Measurements from ENCODE around the gene TNFSF15.

DNA sequence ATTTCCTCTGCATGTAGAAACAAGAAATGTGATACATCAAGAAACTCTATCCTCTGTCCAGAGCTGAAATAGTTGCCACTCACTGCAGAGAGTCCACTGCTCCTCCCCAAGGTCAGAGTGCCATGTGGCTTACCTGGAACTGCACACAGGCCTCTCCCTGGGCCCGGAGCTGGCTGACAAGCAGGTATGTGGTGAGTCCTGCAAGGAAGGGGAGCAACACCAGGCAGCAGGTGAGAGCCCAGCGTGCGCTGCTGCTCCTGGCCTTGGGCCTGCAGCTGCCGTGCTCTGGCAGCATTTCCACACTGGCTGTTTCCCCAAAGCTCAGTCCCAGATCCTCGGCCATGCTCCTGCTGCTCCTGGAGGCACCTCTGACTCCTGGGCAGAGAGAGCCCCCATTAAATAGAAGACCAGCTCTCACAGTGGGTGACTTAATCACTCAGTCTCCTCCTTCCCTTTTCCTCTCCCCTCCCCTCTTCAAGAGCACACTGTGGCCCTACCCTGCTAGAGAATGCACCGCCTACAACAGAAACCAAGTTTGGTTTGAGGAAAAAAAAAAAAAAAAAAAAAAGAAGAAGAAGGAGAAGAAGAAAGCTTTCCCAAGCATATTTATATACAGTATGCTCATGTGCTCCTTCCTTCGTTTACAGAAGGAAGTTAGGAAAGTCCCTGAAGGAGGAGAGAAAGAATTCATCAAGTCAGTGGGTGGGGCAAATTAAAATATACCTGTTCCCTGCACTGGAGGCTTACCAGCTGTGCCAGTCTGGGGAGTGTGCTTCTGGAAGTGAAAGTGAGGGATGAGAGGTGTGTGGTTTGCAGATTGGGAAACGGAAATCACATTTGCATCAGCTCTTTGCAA is at the start of gene TNFSF15:
- TF ChIP-seq POLR2A (IDR thresholded peaks at IDR 0.05; ENCODE audit: low read depth, low read length) (no peak), TAF1 (IDR thresholded peaks at IDR 0.05; ENCODE audit: borderline replicate concordance, low read depth, low read length) (no peak), POLR2AphosphoS5 (IDR thresholded peaks at IDR 0.05; ENCODE audit: low read depth, low read length) (no peak)
